ENCODE measurements around the gene SLAMF7. TPM values are rescaled to one million over a fixed set of nuclear protein-coding genes. Genes with fewer than 3 reads are reported as not detected.

The SLAMF7 gene
- total and polyA plus RNA-seq, 2 experiments from 2014 or later: 0.11 TPM; not detected in 1

GRCh38 chr1:160759740-160760139 lies 20.7 kb downstream of the SLAMF7 start:
- no peaks in the 10 kb centered on the region for H3K36me3 ChIP-seq (ENCODE audit: insufficient read depth)
- Mint-ChIP-seq H3K27ac (no peak overlapping the region), H3K4me1 (no peaks in the 10 kb centered on the region), H3K27me3 (ENCODE audit: insufficient read depth, low read depth, poor library complexity) (no peaks in the 10 kb centered on the region), H3K4me3 (no peak overlapping the region), H3K36me3 (ENCODE audit: low read depth) (no peaks in the 10 kb centered on the region), H3K9me3 (no peaks in the 10 kb centered on the region)
- H3K9me2 ChIP-seq (ENCODE audit: insufficient read depth): peaks cover 15% of the 10 kb centered on the region; the same call in 1 of the 2 replicates
- H2AFZ ChIP-seq: no peak overlapping the region
- no peak overlapping the region for H3K27ac ChIP-seq (ENCODE audit: low read depth)
- H3K4me2 ChIP-seq: no peak overlapping the region
- H3K27me3 ChIP-seq (ENCODE audit: insufficient read depth): no peaks in the 10 kb centered on the region
- no peaks in the 10 kb centered on the region for H3K79me2 ChIP-seq (replicated peaks; ENCODE audit: insufficient read depth)
- no peaks in the 10 kb centered on the region for H3F3A ChIP-seq (replicated peaks; ENCODE audit: low read depth)
- ATAC-seq: no peak
- H3K4me1 ChIP-seq (ENCODE audit: insufficient read depth): no peaks in the 10 kb centered on the region
- H3K4me3 ChIP-seq: no peak overlapping the region
- no peaks in the 10 kb centered on the region for H4K20me1 ChIP-seq (replicated peaks; ENCODE audit: insufficient read depth)
- no peak for DNase-seq (ENCODE audit: low spot score)
- TF ChIP-seq CTCF (conservative IDR thresholded peaks at IDR 0.05; ENCODE audit: low read depth in 2 of 2): no peak
- no peak for TF ChIP-seq STAT1 (IDR thresholded peaks at IDR 0.05; ENCODE audit: unreplicated experiment)
- no peak for TF ChIP-seq POLR2AphosphoS5 (IDR thresholded peaks at IDR 0.05; ENCODE audit: low read depth)

GRCh38 chr1:160761046-160761445 lies 22.0 kb downstream of the SLAMF7 start:
- no peaks in the 10 kb centered on the region for H3K36me3 Mint-ChIP-seq (ENCODE audit: low read depth)
- no peak overlapping the region for H3K27ac Mint-ChIP-seq
- H4K20me1 ChIP-seq (replicated peaks; ENCODE audit: insufficient read depth): no peaks in the 10 kb centered on the region
- H3K36me3 ChIP-seq (ENCODE audit: insufficient read depth): no peaks in the 10 kb centered on the region
- peaks cover 15% of the 10 kb centered on the region; the same call in 1 of the 2 replicates for H3K9me2 ChIP-seq (ENCODE audit: insufficient read depth)
- no peak overlapping the region for H3K4me3 ChIP-seq
- no peaks in the 10 kb centered on the region for H3F3A ChIP-seq (replicated peaks; ENCODE audit: low read depth)
- no peak for DNase-seq (ENCODE audit: low spot score)
- no peak for TF ChIP-seq CTCF (conservative IDR thresholded peaks at IDR 0.05; ENCODE audit: low read depth in 2 of 2)
- TF ChIP-seq ZNF114 (CRISPR knock-in tag; IDR thresholded peaks at IDR 0.05): no peak
- no peak for TF ChIP-seq CREB1 (CRISPR knock-in tag; IDR thresholded peaks at IDR 0.05; ENCODE audit: low read depth)
- TF ChIP-seq REST (IDR thresholded peaks at IDR 0.05; ENCODE audit: unreplicated experiment): no peak
- no peak for TF ChIP-seq ZNF331 (CRISPR knock-in tag; IDR thresholded peaks at IDR 0.05; ENCODE audit: low read depth)
- TF ChIP-seq ETS1 (IDR thresholded peaks at IDR 0.05): no peak
- no peaks in the 10 kb centered on the region for H3K79me2 ChIP-seq (replicated peaks; ENCODE audit: insufficient read depth)
- no peaks in the 10 kb centered on the region for H3K27me3 Mint-ChIP-seq (ENCODE audit: insufficient read depth, low read depth, poor library complexity)
- no peaks in the 10 kb centered on the region for H3K27me3 ChIP-seq (ENCODE audit: insufficient read depth)
- no peak overlapping the region for H3K27ac ChIP-seq (ENCODE audit: low read depth)
- no peak overlapping the region for H3K4me3 Mint-ChIP-seq
- no peaks in the 10 kb centered on the region for H3K9me3 Mint-ChIP-seq
- no peaks in the 10 kb centered on the region for H3K4me1 Mint-ChIP-seq
- no peak overlapping the region for H2AFZ ChIP-seq
- no peaks in the 10 kb centered on the region for H3K4me1 ChIP-seq (ENCODE audit: insufficient read depth)
- ATAC-seq: no peak
- H3K4me2 ChIP-seq: no peak overlapping the region
